Transverse colon (tissue), 4 donors: ENCODE data around the gene DGLUCY. TPM values are rescaled to one million over a fixed set of nuclear protein-coding genes. Genes with fewer than 3 reads are reported as not detected.

Experiments
- DNase-seq: peaks from one replicate; pipeline ENCODE4 v3.0.0-alpha.2; 2019
- H3K27ac ChIP-seq, 4 donors: fragments of 200-600 bp; sonication (generic); 2 replicates each; pipeline ENCODE4 v1.5.1; 2016 to 2018; ENCODE audit warnings: inconsistent platforms in 4 of 4
- H3K27me3 ChIP-seq: fragments of 200-600 bp; sonication (generic); 2 replicates; pipeline ENCODE4 v1.5.1; 2017; ENCODE audit warnings: inconsistent platforms
- H3K36me3 ChIP-seq, 4 donors: fragments of 200-600 bp; sonication (generic); 2 replicates each; pipeline ENCODE4 v1.5.1; 2017 to 2019; ENCODE audit warnings: inconsistent platforms in 4 of 4
- H3K4me1 ChIP-seq, 4 donors: fragments of 200-600 bp; sonication (generic); 2 replicates each; pipeline ENCODE4 v1.5.1; 2017 to 2020; ENCODE audit warnings: inconsistent platforms in 4 of 4
- H3K4me3 ChIP-seq, 4 donors: fragments of 200-600 bp; sonication (generic); 1 replicate in 1 of 4; 2 replicates in 3 of 4; pipeline versions ENCODE4 v1.5.1 to v1.6.1; 2017 to 2019; ENCODE audit warnings: inconsistent platforms in 4 of 4
- H3K9me3 ChIP-seq, 2 donors: fragments of 200-600 bp; sonication (generic); 2 replicates each; pipeline ENCODE4 v1.5.1; 2017 to 2019; ENCODE audit warnings: inconsistent platforms in 2 of 2
- EP300 ChIP-seq: sonication (generic); formaldehyde crosslinking; IDR thresholded peaks from one replicate; pipeline ENCODE4 v1.6.1; 2017; ENCODE audit warnings: antibody characterized with exemption, low read depth
- POLR2A ChIP-seq: fragments of 450-650 bp; IDR thresholded peaks from one replicate; pipeline ENCODE4 v1.6.1; 2016; ENCODE audit warnings: antibody characterized with exemption, mild to moderate bottlenecking, moderate library complexity
- POLR2AphosphoS5 ChIP-seq, 3 donors: sonication (generic); formaldehyde crosslinking; IDR thresholded peaks; one replicate each; pipeline ENCODE4 v1.6.1; 2016; ENCODE audit warnings: antibody characterized with exemption in 3 of 3
- WGBS, 2 donors: methylation state at CpG; one replicate each; pipeline ENCODE4 v1.1.5; 2018; ENCODE audit warnings: low coverage in 1 of 2; 5-methylcytosine and 5-hydroxymethylcytosine counted together
- in situ Hi-C, 4 donors: fragments of 200-750 bp; cut with MboI; loops; one replicate each; pipeline versions ENCODE4 v1.15.0 to v1.15.1; 2017; ENCODE audit warnings: low sequenced_read_pairs in 3 of 4, low pct_ligation_motif_present in 1 of 4, low pct_unique_long_range_greater_than_20kb in 1 of 4
- intact Hi-C: fragments of 100-400 bp; cut with DNase I; formaldehyde crosslinking; loops from one replicate; pipeline ENCODE4 v1.15.1; 2023; ENCODE audit warnings: low total_unique reads
- small RNA-seq, 4 donors: library from RNA; depleted of rRNA; stranded (forward); fragments of <200 nt; gene quantifications; one replicate each; pipeline ENCODE3, GENCODE V24; 2016
- total RNA-seq, 4 donors: library from RNA; depleted of rRNA; stranded (reverse); fragments of >200 nt; gene quantifications; one replicate each; pipeline ENCODE4 v1.1.0, GENCODE V29; 2016
- TF ChIP-seq, protein P1 (sequence below), 5 experiments: fragments of 200-600 bp in 3 of 5; fragments of 450-650 bp in 2 of 5; sonication (generic) in 3 of 5; IDR thresholded peaks; 1 replicate in 2 of 5; 2 replicates in 3 of 5; pipeline ENCODE4 v1.5.1; 2016 to 2017; ENCODE audit warnings: antibody characterized with exemption in 5 of 5, inconsistent platforms in 3 of 5, mild to moderate bottlenecking in 2 of 5, moderate library complexity in 1 of 5

DGLUCY gene
- total RNA-seq, 4 donors from 2014 or later: 62.1 to 229 (median 102) TPM

DNA sequence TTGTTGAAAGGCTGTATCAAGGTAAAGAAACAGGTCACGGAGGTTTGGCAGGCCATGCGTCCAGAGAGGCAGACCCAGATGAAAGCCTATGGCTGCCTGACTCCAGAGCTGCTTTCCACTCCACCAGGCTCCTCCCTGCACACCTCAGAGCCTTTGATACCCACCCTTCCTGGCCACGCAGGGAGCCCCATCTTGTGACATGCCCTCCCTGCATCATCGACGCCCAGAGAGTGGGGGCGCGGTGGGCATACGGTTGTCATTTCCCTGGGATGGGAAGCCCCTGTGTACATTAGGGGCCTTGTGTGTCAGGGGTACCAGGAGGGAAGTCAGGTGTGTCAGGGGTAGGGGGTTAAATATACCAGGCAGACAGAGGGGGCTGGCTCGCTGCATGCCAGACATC lies 160.9 kb downstream of the DGLUCY start:
- H3K4me3 ChIP-seq: no peak overlapping the region
- H3K27me3 ChIP-seq: no peaks in the 10 kb centered on the region
- in situ Hi-C loops (loop anchor here in 2 of 4 donors (25.0 kb wide), 2 partner anchors 362 to 387 kb away; no protein-coding TSS in a partner anchor), intact Hi-C loops (no loop called here)
- H3K9me3 ChIP-seq: no peaks in the 10 kb centered on the region
- TF ChIP-seq POLR2A (no peak), EP300 (no peak), POLR2AphosphoS5 (IDR thresholded peaks at IDR 0.05) (no peak)
- TF ChIP-seq, protein P1, sequence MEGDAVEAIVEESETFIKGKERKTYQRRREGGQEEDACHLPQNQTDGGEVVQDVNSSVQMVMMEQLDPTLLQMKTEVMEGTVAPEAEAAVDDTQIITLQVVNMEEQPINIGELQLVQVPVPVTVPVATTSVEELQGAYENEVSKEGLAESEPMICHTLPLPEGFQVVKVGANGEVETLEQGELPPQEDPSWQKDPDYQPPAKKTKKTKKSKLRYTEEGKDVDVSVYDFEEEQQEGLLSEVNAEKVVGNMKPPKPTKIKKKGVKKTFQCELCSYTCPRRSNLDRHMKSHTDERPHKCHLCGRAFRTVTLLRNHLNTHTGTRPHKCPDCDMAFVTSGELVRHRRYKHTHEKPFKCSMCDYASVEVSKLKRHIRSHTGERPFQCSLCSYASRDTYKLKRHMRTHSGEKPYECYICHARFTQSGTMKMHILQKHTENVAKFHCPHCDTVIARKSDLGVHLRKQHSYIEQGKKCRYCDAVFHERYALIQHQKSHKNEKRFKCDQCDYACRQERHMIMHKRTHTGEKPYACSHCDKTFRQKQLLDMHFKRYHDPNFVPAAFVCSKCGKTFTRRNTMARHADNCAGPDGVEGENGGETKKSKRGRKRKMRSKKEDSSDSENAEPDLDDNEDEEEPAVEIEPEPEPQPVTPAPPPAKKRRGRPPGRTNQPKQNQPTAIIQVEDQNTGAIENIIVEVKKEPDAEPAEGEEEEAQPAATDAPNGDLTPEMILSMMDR (IDR thresholded peaks at IDR 0.05): no peak
- no peak for DNase-seq
- H3K36me3 ChIP-seq: peaks cover 0 to 22% (median 0%) of the 10 kb centered on the region in 4 donors
- peaks cover 1 to 3% (median 2%) of the 10 kb centered on the region in 4 donors for H3K4me1 ChIP-seq
- WGBS, 2 donors: 91% methylated on average over 9 of the region's 9 CpGs; no CpG with 5 or more reads in 1 of the 2 donors
- no peak overlapping the region for H3K27ac ChIP-seq

Small RNAs within 50 kb of the gene (small RNA-seq; reads per million reads assigned to genes)
- gene RNU7-30P: 0 reads per million in 4 donors
- gene SNORA11B: 0.28 to 3.2 (median 1.2) reads per million in 4 donors

Other genes with a start within 250 kb of the DGLUCY start
- gene RPS6KA5, start 53.4 kb upstream of the DGLUCY start, total RNA-seq: 10 to 100 TPM in 3 of 4 donors, 1 to 10 TPM in 1; 7.5 to 32.8 (median 28.0) TPM
- gene GPR68, start 130.6 kb downstream of the DGLUCY start, total RNA-seq: under 1 TPM in 3 of 4 donors, not detected in 1; 0.48 to 0.80 (median 0.55) TPM